HEK293 (cell line): Measurements from ENCODE around the gene EREG.

ENCODE experiments used
- CTCF ChIA-PET: fragments of 350-600 bp; formaldehyde crosslinking; extraction: SDS; loops from one replicate; lab custom pipeline; 2021; ENCODE audit warnings: antibody characterized with exemption; lab: Yijun Ruan, JAX
- POLR2A ChIA-PET: fragments of 300-600 bp; formaldehyde crosslinking; extraction: SDS; loops from one replicate; lab custom pipeline; 2020; ENCODE audit warnings: antibody characterized with exemption, inconsistent platforms; lab: Yijun Ruan, JAX
- H3K27ac ChIP-seq: fragments of 200-500 bp; sonication (Bioruptor generic); 2 replicates; pipeline ENCODE4 v1.5.1; 2014; ENCODE audit warnings: low read depth, low read length, control low read depth, inconsistent platforms; ENCODE audit errors: extremely low read depth
- H3K36me3 ChIP-seq, 2 experiments: fragments of 200-500 bp in 1 of 2; sonication (Bioruptor generic) in 1 of 2; 1 replicate in 1 of 2; 2 replicates in 1 of 2; pipeline ENCODE4 v1.5.1; 2014 to 2017; ENCODE audit warnings: inconsistent platforms in 2 of 2, low read length in 2 of 2; ENCODE audit not compliant: control insufficient read depth in 2 of 2, insufficient read depth in 1 of 2
- H3K4me1 ChIP-seq: fragments of 200-500 bp; sonication (Bioruptor generic); 2 replicates; pipeline ENCODE4 v1.5.1; 2014; ENCODE audit warnings: mild to moderate bottlenecking, low read length, inconsistent platforms; ENCODE audit not compliant: control insufficient read depth, insufficient read depth
- H3K4me3 ChIP-seq: 2 replicates; pipeline ENCODE4 v1.5.1; 2011; ENCODE audit warnings: low read depth, mild to moderate bottlenecking, control low read depth, low read length, moderate library complexity
- H3K9me3 ChIP-seq: fragments of 200-500 bp; sonication (Bioruptor generic); 2 replicates; pipeline ENCODE4 v1.5.1; 2014; ENCODE audit warnings: low read depth, low read length, inconsistent platforms; ENCODE audit not compliant: control insufficient read depth, insufficient read depth
- PRDM2 ChIP-seq: fragments of 450-650 bp; formaldehyde crosslinking; IDR thresholded peaks from 2 replicates; pipeline ENCODE4 v1.5.1; 2016; ENCODE audit warnings: missing biosample characterization, missing genetic modification characterization, borderline replicate concordance
- SP3 ChIP-seq: fragments of 450-650 bp; formaldehyde crosslinking; IDR thresholded peaks from 2 replicates; pipeline ENCODE4 v1.5.1; 2016; ENCODE audit warnings: missing biosample characterization, missing genetic modification characterization
- WT1 ChIP-seq: fragments of 450-650 bp; formaldehyde crosslinking; IDR thresholded peaks from 2 replicates; pipeline ENCODE4 v1.5.1; 2016; ENCODE audit warnings: missing biosample characterization, missing genetic modification characterization
- ZFP37 ChIP-seq: fragments of 450-650 bp; formaldehyde crosslinking; IDR thresholded peaks from 2 replicates; pipeline ENCODE4 v1.5.1; 2016; ENCODE audit warnings: missing biosample characterization, missing genetic modification characterization
- ZNF10 ChIP-seq: fragments of 450-650 bp; formaldehyde crosslinking; IDR thresholded peaks from 2 replicates; pipeline ENCODE4 v1.5.1; 2017; ENCODE audit warnings: missing biosample characterization, missing genetic modification characterization
- ZNF121 ChIP-seq: fragments of 450-650 bp; formaldehyde crosslinking; IDR thresholded peaks from 2 replicates; pipeline ENCODE4 v1.5.1; 2016; ENCODE audit warnings: missing biosample characterization, missing genetic modification characterization
- ZNF23 ChIP-seq: fragments of 450-650 bp; formaldehyde crosslinking; IDR thresholded peaks from 2 replicates; pipeline ENCODE4 v1.5.1; 2016; ENCODE audit warnings: missing biosample characterization, missing genetic modification characterization, borderline replicate concordance
- ZNF350 ChIP-seq: fragments of 450-650 bp; formaldehyde crosslinking; IDR thresholded peaks from 2 replicates; pipeline ENCODE4 v1.5.0; 2017; ENCODE audit warnings: missing biosample characterization, mild to moderate bottlenecking, missing genetic modification characterization
- ZNF404 ChIP-seq: fragments of 450-650 bp; formaldehyde crosslinking; IDR thresholded peaks from 2 replicates; pipeline ENCODE4 v1.5.1; 2017; ENCODE audit warnings: missing biosample characterization, missing genetic modification characterization
- ZNF48 ChIP-seq: fragments of 450-650 bp; formaldehyde crosslinking; IDR thresholded peaks from 2 replicates; pipeline ENCODE4 v1.5.1; 2016; ENCODE audit warnings: missing biosample characterization, missing genetic modification characterization
- ZNF660 ChIP-seq: fragments of 450-650 bp; IDR thresholded peaks from 2 replicates; pipeline ENCODE4 v1.5.1; 2018; ENCODE audit warnings: missing biosample characterization, mild to moderate bottlenecking, missing genetic modification characterization
- ZNF785 ChIP-seq: fragments of 450-650 bp; formaldehyde crosslinking; IDR thresholded peaks from 2 replicates; pipeline ENCODE4 v1.5.1; 2016; ENCODE audit warnings: missing biosample characterization, missing genetic modification characterization
- ZNF830 ChIP-seq: fragments of 450-650 bp; IDR thresholded peaks from 2 replicates; pipeline ENCODE4 v1.5.0; 2018; ENCODE audit warnings: missing biosample characterization, missing genetic modification characterization, low read depth, mild to moderate bottlenecking, moderate library complexity
- ZNF837 ChIP-seq: fragments of 450-650 bp; formaldehyde crosslinking; IDR thresholded peaks from 2 replicates; pipeline ENCODE4 v1.5.1; 2016; ENCODE audit warnings: missing biosample characterization, missing genetic modification characterization
- TF ChIP-seq, protein P1 (sequence below): fragments of 450-650 bp; formaldehyde crosslinking; IDR thresholded peaks from 2 replicates; pipeline ENCODE4 v1.5.1; 2016; ENCODE audit warnings: missing biosample characterization, missing genetic modification characterization
- TF ChIP-seq, protein P2 (sequence below): fragments of 450-650 bp; formaldehyde crosslinking; IDR thresholded peaks from 2 replicates; pipeline ENCODE4 v1.5.1; 2016; ENCODE audit warnings: missing biosample characterization, missing genetic modification characterization
- TF ChIP-seq, protein P3 (sequence below): fragments of 450-650 bp; IDR thresholded peaks from 2 replicates; pipeline ENCODE4 v1.5.1; 2018; ENCODE audit warnings: missing biosample characterization, missing genetic modification characterization

The EREG gene

GRCh38 chr4:74357965-74358364, 7.0 kb upstream of the EREG start:
- no peak overlapping the region for H3K4me3 ChIP-seq
- CTCF ChIA-PET = interaction anchor here (0.8 kb wide), 1 partner anchor 38 kb away, joined by 3 read pairs; no protein-coding TSS in a partner anchor
- no peak for TF ChIP-seq SP3 (tag by site-specific recombination)
- no peak for TF ChIP-seq PRDM2
- TF ChIP-seq, protein P1, sequence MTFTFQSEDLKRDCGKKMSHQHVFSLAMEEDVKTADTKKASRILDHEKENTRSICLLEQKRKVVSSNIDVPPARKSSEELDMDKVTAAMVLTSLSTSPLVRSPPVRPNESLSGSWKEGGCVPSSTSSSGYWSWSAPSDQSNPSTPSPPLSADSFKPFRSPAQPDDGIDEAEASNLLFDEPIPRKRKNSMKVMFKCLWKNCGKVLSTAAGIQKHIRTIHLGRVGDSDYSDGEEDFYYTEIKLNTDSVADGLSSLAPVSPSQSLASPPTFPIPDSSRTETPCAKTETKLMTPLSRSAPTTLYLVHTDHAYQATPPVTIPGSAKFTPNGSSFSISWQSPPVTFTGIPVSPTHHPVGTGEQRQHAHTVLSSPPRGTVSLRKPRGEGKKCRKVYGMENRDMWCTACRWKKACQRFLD (tag by site-specific recombination) = no peak
- TF ChIP-seq ZNF350 (tag by site-specific recombination) = no peak
- TF ChIP-seq ZNF837 (tag by site-specific recombination) = no peak
- TF ChIP-seq, protein P2, sequence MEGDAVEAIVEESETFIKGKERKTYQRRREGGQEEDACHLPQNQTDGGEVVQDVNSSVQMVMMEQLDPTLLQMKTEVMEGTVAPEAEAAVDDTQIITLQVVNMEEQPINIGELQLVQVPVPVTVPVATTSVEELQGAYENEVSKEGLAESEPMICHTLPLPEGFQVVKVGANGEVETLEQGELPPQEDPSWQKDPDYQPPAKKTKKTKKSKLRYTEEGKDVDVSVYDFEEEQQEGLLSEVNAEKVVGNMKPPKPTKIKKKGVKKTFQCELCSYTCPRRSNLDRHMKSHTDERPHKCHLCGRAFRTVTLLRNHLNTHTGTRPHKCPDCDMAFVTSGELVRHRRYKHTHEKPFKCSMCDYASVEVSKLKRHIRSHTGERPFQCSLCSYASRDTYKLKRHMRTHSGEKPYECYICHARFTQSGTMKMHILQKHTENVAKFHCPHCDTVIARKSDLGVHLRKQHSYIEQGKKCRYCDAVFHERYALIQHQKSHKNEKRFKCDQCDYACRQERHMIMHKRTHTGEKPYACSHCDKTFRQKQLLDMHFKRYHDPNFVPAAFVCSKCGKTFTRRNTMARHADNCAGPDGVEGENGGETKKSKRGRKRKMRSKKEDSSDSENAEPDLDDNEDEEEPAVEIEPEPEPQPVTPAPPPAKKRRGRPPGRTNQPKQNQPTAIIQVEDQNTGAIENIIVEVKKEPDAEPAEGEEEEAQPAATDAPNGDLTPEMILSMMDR (tag by site-specific recombination) = no peak
- no peak for TF ChIP-seq ZNF48 (tag by site-specific recombination)
- no peak for TF ChIP-seq ZNF10 (tag by site-specific recombination)
- no peak for TF ChIP-seq ZNF121 (tag by site-specific recombination)
- no peak for TF ChIP-seq ZNF404 (tag by site-specific recombination)
- TF ChIP-seq ZNF785 (tag by site-specific recombination) = no peak
- TF ChIP-seq ZFP37 (tag by site-specific recombination) = no peak
- no peak for TF ChIP-seq ZNF23 (tag by site-specific recombination)
- TF ChIP-seq, protein P3, sequence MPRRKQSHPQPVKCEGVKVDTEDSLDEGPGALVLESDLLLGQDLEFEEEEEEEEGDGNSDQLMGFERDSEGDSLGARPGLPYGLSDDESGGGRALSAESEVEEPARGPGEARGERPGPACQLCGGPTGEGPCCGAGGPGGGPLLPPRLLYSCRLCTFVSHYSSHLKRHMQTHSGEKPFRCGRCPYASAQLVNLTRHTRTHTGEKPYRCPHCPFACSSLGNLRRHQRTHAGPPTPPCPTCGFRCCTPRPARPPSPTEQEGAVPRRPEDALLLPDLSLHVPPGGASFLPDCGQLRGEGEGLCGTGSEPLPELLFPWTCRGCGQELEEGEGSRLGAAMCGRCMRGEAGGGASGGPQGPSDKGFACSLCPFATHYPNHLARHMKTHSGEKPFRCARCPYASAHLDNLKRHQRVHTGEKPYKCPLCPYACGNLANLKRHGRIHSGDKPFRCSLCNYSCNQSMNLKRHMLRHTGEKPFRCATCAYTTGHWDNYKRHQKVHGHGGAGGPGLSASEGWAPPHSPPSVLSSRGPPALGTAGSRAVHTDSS (tag by site-specific recombination) = no peak
- TF ChIP-seq ZNF830 (tag by site-specific recombination) = no peak
- no peak for TF ChIP-seq ZNF660
- TF ChIP-seq WT1 (tag by site-specific recombination) = no peak
- TF ChIP-seq, all 188 proteins: peak for 0
- H3K27ac ChIP-seq = no peak overlapping the region
- no peaks in the 10 kb centered on the region for H3K36me3 ChIP-seq
- no peaks in the 10 kb centered on the region for H3K9me3 ChIP-seq
- POLR2A ChIA-PET = no interaction called here
- H3K4me1 ChIP-seq = no peaks in the 10 kb centered on the region
